Prostate gland (tissue), 2 donors: ENCODE data around the gene TINAG.

Experiments
- POLR2A ChIP-seq: fragments of 450-650 bp; IDR thresholded peaks from one replicate; pipeline ENCODE4 v1.6.1; 2016; ENCODE audit warnings: antibody characterized with exemption, mild to moderate bottlenecking
- POLR2AphosphoS5 ChIP-seq: sonication (generic); formaldehyde crosslinking; IDR thresholded peaks from one replicate; pipeline ENCODE4 v1.6.1; 2017; ENCODE audit warnings: antibody characterized with exemption
- TF ChIP-seq, protein P1 (sequence below), 4 experiments: fragments of 200-600 bp in 2 of 4; fragments of 450-650 bp in 2 of 4; sonication (generic) in 2 of 4; IDR thresholded peaks; 1 replicate in 3 of 4; 2 replicates in 1 of 4; pipeline ENCODE4 v1.5.1; 2016 to 2019; ENCODE audit warnings: antibody characterized with exemption in 4 of 4, mild to moderate bottlenecking in 2 of 4, moderate library complexity in 2 of 4

DNA sequence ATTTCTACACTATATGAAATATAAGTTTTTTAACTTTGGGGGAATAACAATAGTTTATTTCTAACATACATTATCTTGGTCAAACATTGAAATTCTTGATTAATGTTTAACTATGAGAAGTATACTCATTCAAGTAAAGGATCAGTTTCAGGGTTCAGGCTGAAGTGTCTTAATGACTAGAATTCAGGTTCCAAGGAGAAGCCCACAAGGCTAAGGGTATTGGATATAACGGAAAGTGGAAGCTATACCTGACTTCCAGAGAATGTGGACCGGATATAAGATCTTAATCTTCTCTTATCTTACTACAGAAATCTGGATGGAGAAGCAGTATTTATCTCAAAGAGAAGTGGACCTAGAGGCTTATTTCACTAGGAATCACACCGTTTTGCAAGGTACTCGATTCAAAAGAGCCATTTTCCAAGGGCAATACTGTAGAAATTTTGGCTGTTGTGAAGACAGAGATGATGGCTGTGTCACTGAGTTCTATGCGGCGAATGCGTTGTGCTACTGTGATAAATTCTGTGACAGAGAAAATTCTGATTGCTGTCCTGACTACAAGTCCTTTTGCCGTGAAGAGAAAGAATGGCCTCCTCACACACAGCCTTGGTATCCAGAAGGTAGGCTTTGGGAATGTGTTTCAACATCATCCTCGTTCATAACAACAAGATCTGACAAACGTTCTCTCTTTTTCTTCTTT, at the start of gene TINAG:
- TF ChIP-seq POLR2AphosphoS5 = no peak
- TF ChIP-seq, protein P1, sequence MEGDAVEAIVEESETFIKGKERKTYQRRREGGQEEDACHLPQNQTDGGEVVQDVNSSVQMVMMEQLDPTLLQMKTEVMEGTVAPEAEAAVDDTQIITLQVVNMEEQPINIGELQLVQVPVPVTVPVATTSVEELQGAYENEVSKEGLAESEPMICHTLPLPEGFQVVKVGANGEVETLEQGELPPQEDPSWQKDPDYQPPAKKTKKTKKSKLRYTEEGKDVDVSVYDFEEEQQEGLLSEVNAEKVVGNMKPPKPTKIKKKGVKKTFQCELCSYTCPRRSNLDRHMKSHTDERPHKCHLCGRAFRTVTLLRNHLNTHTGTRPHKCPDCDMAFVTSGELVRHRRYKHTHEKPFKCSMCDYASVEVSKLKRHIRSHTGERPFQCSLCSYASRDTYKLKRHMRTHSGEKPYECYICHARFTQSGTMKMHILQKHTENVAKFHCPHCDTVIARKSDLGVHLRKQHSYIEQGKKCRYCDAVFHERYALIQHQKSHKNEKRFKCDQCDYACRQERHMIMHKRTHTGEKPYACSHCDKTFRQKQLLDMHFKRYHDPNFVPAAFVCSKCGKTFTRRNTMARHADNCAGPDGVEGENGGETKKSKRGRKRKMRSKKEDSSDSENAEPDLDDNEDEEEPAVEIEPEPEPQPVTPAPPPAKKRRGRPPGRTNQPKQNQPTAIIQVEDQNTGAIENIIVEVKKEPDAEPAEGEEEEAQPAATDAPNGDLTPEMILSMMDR (IDR thresholded peaks at IDR 0.05) = no peak
- no peak for TF ChIP-seq POLR2A
